Stimulated activated effector memory CD8-positive, alpha-beta T cell treated with anti-CD3 and anti-CD28 coated beads, Interleukin-12 subunit alpha, Interleukin-12 subunit beta, amount 100 ng/mL, for 72 hours (primary cell): ENCODE data around the gene SYTL2.

Source experiments
- ATAC-seq: fragments of 150-1000 bp; cut with Tn5 transposase; 2 replicates; pipeline ENCODE4 v1.10.0; 2021
- DNase-seq, 2 donors: peaks; one replicate each; pipeline ENCODE4 v3.0.0; 2021 to 2022; ENCODE audit warnings: low spot score in 2 of 2
- H3K27ac Mint-ChIP-seq: one replicate; pipeline ENCODE4 v1.8.0; 2022; ENCODE audit warnings: mild to moderate bottlenecking, mixed read lengths
- H3K36me3 Mint-ChIP-seq: one replicate; pipeline ENCODE4 v1.8.0; 2022; ENCODE audit warnings: mild to moderate bottlenecking, mixed read lengths
- H3K4me1 Mint-ChIP-seq: one replicate; pipeline ENCODE4 v1.8.0; 2022; ENCODE audit warnings: mixed read lengths
- H3K4me3 Mint-ChIP-seq: one replicate; pipeline ENCODE4 v1.8.0; 2022; ENCODE audit warnings: mild to moderate bottlenecking, mixed read lengths
- H3K9me3 Mint-ChIP-seq: one replicate; pipeline ENCODE4 v1.8.0; 2022; ENCODE audit warnings: mixed read lengths

Gene SYTL2

DNA sequence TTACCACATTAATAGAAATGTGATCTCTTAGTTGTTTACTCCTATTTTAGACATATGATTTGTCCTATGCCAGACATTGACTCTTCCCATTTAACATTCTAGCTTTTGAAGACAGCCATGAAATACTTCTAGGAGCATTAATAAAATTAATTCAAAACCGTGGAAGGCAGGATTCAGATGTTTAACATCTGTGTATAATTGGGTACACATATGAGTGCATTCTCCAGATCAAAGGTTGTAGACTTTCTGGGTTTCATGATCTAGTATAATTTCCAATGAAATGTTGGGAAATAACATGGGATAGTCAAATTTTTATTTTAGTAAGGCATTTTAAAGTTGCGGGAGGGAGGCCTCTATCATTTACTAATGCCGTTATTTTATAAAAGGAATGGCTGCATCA is 89.8 kb downstream of the SYTL2 start:
- DNase-seq = no peak
- Mint-ChIP-seq H3K9me3 (no peaks in the 10 kb centered on the region), H3K27ac (peak overlapping the region; percentile 45), H3K4me3 (no peak overlapping the region), H3K4me1 (peaks cover 14% of the 10 kb centered on the region), H3K36me3 (peaks cover 21% of the 10 kb centered on the region)
- ATAC-seq = no peak

DNA sequence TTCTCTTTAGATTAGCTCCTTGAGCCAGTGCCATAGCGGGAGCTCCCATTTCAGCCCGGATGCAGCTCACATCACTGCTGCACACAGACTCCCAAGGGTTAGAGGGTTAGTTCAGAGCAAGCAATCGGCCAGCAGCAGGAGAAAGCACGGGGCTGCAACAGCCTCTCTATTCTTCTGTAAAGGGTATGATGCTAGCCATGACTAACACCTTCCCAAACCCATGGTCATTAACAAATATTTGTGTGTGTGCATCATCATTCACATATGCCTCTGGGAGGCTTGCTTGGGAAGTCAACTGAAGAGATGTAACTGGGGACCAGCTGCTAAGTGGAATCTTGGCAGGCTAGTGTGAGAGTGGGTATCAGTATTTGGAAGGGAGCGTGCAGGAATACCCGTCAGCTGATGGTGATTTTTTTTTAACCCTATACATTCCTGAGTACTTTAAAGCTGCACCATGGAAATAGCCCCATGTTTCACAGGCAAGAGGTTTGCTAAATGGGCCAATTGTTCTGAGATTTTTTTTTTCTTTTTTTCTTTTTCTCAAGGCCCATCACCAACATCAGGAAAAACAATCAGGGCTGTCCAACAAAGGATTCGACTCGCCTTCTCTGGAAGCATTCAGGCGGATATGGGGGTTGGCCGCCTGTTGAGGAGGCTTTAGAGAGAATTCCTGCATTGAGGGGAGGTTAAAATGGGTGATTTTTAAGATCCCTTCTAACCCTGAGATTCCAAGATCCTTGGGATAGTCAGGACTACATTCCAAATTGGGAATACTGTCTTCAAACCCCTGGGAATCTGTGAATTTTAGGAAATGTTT is 91.7 kb downstream of the SYTL2 start:
- H3K9me3 Mint-ChIP-seq = no peaks in the 10 kb centered on the region
- no peak overlapping the region for H3K27ac Mint-ChIP-seq
- H3K4me1 Mint-ChIP-seq = peaks cover 3% of the 10 kb centered on the region
- H3K36me3 Mint-ChIP-seq = peaks cover 14% of the 10 kb centered on the region
- H3K4me3 Mint-ChIP-seq = no peak overlapping the region
- DNase-seq (no peak), ATAC-seq (no peak)

DNA sequence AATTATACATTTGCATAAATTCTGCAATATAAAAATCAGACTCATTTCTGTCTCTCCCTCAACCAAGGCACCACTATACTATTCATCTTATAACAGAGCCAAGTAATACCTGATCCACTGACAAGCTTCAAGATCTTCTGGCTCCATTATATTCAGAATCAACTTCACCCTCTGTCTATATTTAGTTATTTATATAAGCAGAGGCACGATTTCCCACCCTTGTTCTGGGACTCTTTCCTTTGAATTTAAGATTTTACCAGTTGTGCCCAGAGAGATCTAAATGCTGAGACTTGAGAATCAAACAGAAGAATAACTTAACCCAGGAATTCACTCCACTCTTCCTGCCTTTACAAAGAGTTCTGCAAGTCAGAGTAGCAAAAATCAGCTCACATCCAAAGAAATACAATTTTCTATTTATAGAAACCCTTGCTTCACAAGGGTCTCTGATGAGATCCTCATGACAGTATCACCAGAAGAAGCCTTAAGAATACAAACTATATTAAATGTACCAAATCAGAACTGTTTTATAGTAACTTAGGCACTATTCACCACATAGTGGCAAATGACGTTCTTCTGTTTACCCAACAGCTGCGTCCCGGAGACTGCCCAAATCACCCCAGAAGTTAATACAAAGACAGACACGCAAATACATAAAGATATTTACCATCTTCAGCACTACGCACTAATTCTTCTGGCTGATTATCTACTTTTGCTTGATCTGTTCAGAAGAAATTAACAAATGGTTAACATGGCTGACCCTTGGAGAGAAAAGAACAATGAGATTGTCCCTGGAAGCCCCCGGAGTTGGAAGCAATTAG is 92.6 kb downstream of the SYTL2 start:
- no peaks in the 10 kb centered on the region for H3K9me3 Mint-ChIP-seq
- DNase-seq (no peak), ATAC-seq (no peak)
- peaks cover 14% of the 10 kb centered on the region for H3K36me3 Mint-ChIP-seq
- no peak overlapping the region for H3K4me3 Mint-ChIP-seq
- no peaks in the 10 kb centered on the region for H3K4me1 Mint-ChIP-seq
- H3K27ac Mint-ChIP-seq = peak overlapping the region; percentile 32

DNA sequence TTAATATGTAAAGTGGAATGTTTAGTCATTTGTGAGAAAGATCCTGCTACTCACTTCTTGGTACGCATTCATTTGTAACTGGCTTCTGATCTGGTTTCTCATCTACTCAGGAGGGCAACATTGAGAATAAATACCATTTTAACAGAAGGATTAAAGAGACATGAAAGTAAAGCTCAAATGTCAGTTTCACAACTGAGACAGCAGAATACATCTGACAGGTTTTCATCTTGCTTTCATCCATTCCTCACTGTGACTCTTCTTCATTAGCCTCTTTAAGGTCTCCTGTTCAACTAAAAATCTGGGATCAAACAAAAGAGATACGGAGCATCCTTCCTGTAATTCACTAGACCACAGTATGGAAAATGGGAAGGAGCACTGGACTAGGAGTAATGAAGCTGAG is 93.5 kb downstream of the SYTL2 start:
- no peak overlapping the region for H3K27ac Mint-ChIP-seq
- H3K4me3 Mint-ChIP-seq = no peak overlapping the region
- no peak for ATAC-seq

DNA sequence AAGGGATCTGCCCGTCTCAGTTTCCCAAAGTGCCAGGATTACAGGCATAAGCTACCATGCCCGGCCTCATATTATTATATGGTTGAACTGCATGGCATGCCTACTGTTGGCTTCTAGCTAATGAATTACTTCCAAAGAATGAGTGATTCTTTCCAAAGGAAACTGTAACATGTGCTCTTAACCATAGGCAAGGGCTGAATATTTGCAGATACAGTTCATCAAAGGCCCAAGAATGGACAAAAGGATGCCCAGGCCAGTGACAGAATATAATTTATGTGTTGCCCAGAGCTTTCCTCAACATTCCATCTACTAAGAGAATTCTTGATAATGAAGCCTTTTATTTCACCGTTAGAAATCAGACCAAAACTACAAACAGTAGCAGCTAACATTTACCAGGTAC is 98.0 kb downstream of the SYTL2 start:
- H3K9me3 Mint-ChIP-seq = no peaks in the 10 kb centered on the region
- peaks cover 18% of the 10 kb centered on the region for H3K36me3 Mint-ChIP-seq
- no peaks in the 10 kb centered on the region for H3K4me1 Mint-ChIP-seq
- no peak overlapping the region for H3K4me3 Mint-ChIP-seq
- DNase-seq (no peak), ATAC-seq (no peak)
- H3K27ac Mint-ChIP-seq = peak overlapping the region; percentile 35

More for the DNA sequence above, 93.5 kb downstream of the SYTL2 start:
- H3K36me3 Mint-ChIP-seq = peaks cover 12% of the 10 kb centered on the region
- DNase-seq = no peak
- no peaks in the 10 kb centered on the region for H3K4me1 Mint-ChIP-seq
- H3K9me3 Mint-ChIP-seq = no peaks in the 10 kb centered on the region

DNA sequence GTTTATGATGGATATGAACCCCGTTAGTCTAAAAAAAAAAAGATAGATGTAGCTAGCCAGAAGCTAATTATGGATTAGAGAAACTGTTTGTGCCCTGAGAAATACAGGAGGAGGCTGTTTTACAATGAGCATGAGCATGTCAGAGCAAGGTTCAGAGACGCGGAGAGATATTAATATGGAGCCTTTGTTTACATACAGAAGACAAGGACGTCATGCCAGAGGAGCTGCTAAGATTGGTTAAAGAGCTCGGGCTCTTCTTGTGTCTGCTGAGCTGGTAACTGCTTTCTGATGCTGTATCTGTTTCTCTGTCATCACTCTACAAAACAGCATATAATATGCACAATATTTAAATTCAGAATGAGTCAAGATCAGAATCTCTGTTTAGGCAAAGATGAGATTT is 100.0 kb downstream of the SYTL2 start:
- H3K9me3 Mint-ChIP-seq = no peaks in the 10 kb centered on the region
- H3K36me3 Mint-ChIP-seq = peaks cover 37% of the 10 kb centered on the region
- H3K27ac Mint-ChIP-seq = no peak overlapping the region
- no peak for ATAC-seq
- H3K4me1 Mint-ChIP-seq = no peaks in the 10 kb centered on the region
- H3K4me3 Mint-ChIP-seq = no peak overlapping the region
- DNase-seq = no peak

DNA sequence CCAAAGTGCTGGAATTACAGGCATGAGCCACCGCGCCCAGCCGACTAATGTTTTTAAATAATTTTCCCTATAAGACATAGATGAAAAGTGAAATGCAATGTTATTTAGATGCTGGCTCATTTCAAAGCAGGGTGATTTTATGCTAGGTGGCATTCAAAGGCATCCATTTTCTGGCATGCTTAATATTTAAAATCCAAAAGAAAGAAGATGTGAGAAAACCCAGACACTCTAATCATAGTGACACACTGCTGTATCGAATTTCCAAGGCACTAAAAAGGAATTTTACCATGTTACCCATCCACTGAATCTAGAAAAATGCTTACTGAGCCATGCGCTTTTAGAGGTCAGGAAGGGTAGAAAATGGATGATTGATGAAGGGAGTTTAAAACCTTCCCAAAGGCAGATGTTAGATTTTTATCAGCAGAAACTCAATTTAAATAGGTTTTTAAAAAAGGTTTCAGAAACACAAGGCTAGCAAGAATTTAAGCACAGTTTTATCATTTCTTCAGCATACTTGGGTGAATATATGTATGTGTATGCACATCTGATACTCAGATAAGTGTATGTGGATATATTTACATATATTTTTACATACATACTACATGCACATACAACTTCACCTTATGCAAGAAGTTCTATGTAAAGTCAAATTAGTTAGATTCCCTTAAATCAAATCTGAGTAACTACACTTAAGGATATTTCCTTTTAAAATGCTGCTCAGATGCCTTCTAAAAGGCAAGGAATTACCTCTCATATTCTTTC is 100.8 kb downstream of the SYTL2 start:
- Mint-ChIP-seq H3K36me3 (peaks cover 38% of the 10 kb centered on the region), H3K9me3 (no peaks in the 10 kb centered on the region), H3K4me3 (no peak overlapping the region), H3K27ac (no peak overlapping the region), H3K4me1 (no peaks in the 10 kb centered on the region)
- no peak for ATAC-seq
- DNase-seq = no peak

DNA sequence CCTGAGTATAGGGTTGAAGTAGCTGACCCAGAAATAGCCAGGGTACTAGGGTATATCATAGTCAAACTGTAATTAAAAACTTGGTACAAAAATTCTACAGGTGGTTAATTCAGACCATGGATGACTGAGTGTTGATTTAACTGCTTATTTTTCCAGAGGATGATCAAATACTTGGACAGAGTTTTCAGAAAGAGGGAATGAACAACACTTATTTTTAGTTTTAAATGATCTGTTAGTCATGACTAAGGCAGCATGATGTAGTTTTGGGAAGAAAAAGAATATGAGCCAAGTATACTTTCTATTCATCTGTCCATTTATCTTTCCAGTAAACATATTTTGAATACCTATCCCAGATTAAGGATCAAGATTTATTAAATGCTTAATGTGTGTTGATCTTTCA is 105.1 kb downstream of the SYTL2 start:
- DNase-seq (no peak), ATAC-seq (no peak)
- H3K9me3 Mint-ChIP-seq = no peaks in the 10 kb centered on the region
- peaks cover 6% of the 10 kb centered on the region for H3K4me1 Mint-ChIP-seq
- H3K4me3 Mint-ChIP-seq = no peak overlapping the region
- H3K36me3 Mint-ChIP-seq = peaks cover 38% of the 10 kb centered on the region
- peak overlapping the region; percentile 32 for H3K27ac Mint-ChIP-seq

DNA sequence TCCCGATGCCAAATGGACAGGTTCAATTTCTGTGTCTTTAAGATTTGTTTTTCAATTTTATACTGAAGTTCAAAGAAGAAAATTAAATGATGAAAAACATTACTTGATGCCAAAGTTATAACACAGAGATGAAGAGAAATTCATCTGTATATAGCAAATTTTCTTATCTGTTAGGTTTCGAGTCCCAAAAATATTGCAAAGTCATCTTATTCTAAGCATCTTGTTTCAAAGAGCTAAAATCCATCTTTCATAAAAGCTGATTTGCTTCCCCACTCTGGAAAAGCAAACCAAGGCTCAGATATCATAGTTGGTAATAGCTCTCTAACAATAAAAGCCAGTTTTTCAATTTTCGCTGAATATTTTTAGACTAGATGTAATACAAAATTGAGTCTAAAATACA is 106.0 kb downstream of the SYTL2 start:
- DNase-seq (no peak), ATAC-seq (no peak)
- Mint-ChIP-seq H3K4me1 (peaks cover 14% of the 10 kb centered on the region), H3K9me3 (no peaks in the 10 kb centered on the region), H3K36me3 (peaks cover 37% of the 10 kb centered on the region), H3K4me3 (no peak overlapping the region), H3K27ac (peak overlapping the region; percentile 41)

DNA sequence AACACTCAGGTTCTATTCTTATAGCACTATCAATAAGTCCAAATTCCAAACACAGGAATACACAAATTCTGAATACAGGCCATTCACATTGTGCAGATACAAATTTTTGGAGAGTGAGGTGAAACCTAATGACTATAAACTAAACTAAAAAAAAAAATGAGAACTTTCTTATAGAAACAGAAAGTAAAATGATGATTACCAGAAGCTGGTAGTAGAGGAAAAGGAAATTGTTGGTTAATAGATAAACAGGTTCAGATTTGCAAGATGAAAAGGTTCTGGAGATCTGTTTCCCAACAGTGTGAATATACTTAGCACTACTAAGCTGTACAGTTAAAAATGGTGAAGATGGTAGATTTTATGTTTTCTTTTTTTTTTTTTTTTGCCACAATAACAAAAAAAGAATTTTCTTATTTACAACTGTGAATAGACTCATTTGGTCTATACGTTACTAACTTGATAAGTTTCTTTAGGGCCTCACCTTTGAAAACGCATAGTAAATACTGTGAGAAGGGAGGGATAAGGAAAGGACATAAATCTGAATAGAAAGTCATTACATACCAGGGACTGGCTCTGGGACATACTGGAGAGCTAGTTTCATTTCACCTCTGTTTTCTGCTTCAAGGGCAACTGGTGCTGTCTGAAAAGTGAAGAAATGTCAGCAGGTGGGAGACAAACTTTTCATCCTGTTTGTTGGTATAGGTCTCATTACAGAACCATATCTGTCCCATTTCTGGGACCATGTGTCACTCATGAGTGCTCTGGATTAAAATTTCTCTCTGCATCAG is 110.8 kb downstream of the SYTL2 start:
- peak overlapping the region; percentile 39 for H3K4me3 Mint-ChIP-seq
- DNase-seq = no peak
- H3K36me3 Mint-ChIP-seq = peaks cover under 1% of the 10 kb centered on the region
- ATAC-seq = peak; percentile 65
- H3K27ac Mint-ChIP-seq = peak overlapping the region; percentile 58
- H3K4me1 Mint-ChIP-seq = peaks cover 34% of the 10 kb centered on the region
- no peaks in the 10 kb centered on the region for H3K9me3 Mint-ChIP-seq

DNA sequence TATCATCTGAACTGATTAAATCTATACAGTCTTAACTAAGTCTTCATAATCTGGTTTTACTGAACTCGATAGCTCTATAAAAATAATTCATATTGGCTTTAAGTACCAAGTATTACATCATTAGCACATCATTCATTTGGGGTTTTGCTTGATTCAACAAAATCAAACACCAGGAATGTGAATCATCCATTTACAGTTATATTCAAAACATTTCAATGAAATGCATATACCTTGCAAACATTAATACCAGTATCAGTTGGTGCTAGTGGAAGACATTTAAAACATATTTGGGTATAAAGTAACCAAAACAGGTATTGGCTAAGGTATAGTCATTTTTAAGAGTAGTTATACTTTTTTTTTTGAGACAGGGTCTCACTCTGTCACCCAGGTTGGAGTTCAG is 112.7 kb downstream of the SYTL2 start:
- H3K4me1 Mint-ChIP-seq = peaks cover 29% of the 10 kb centered on the region
- no peak overlapping the region for H3K4me3 Mint-ChIP-seq
- no peaks in the 10 kb centered on the region for H3K9me3 Mint-ChIP-seq
- peaks cover 15% of the 10 kb centered on the region for H3K36me3 Mint-ChIP-seq
- ATAC-seq = peak; percentile 32
- peak overlapping the region; percentile 73 for H3K27ac Mint-ChIP-seq
- no peak for DNase-seq

DNA sequence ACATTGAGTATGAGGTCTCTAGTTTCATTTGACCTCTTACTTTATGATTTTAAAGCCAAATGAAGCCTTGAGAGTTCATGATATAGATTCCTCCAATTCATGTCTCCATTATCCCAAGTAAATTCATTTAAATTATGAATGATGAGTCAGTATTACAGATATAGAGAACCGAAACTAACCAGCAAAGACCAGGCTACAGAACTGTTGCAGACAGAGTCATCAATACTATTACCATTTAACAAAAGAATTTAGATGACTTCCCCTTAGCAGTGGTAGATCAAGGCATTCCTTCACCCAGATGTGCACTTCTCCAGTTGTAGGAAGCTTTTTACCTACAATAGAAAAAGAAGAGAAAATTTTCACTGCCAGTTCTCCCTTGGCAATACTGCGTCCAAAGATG is 113.2 kb downstream of the SYTL2 start:
- peaks cover 28% of the 10 kb centered on the region for H3K4me1 Mint-ChIP-seq
- H3K36me3 Mint-ChIP-seq = peaks cover 19% of the 10 kb centered on the region
- no peaks in the 10 kb centered on the region for H3K9me3 Mint-ChIP-seq
- DNase-seq (no peak), ATAC-seq (peak; percentile 59)
- peak overlapping the region; percentile 73 for H3K27ac Mint-ChIP-seq
- no peak overlapping the region for H3K4me3 Mint-ChIP-seq

DNA sequence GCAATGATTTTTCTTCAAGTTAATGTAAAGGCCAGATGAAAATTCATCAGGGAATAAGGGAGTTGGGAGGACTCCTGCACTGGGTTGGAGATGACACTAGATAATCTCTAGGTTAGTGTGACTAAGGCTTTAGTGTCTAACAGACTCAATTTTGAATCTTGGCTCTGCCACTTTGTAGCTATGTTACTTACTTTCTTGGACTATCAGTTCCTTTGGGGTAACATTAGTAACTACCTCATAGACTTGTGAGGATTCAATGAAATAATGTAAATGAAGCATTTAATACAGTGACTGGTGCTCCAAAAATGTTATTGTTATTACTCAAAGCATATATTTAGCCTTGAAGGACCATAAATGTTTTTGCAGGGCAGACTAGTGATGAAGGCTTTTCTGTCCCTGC is 115.4 kb downstream of the SYTL2 start:
- Mint-ChIP-seq H3K36me3 (peaks cover 24% of the 10 kb centered on the region), H3K27ac (peak overlapping the region; percentile 3), H3K9me3 (no peaks in the 10 kb centered on the region), H3K4me3 (no peak overlapping the region), H3K4me1 (peaks cover 30% of the 10 kb centered on the region)
- DNase-seq = no peak
- ATAC-seq = no peak

DNA sequence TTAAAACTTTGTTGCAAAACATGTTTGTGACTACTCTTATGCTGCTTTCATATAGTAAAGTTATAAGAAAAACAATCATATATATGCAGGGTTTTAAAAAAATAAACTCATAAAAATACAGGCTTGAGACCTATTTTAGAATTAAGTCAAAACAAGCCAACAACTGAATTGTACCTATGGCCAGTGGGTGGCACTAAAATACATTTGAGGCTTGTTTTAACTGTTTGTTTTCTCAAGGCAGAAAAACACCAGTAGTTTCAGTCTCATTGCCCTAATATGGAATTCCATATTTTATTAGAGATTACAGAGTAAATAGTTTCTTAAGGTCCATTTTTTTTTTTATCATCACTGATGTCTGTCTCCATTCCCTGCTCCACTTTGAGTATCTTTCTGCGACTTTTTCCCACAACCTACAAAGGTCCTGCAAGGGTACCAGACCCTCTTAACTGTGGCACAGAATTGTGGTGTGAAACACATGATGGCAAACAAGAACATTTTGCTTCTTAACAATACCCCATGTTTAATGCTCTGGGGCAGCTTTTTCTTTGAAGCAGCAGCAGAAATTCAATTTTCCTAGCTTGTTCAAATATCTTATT is 116.5 kb downstream of the SYTL2 start:
- Mint-ChIP-seq H3K4me1 (peaks cover 22% of the 10 kb centered on the region), H3K36me3 (peaks cover 32% of the 10 kb centered on the region), H3K27ac (no peak overlapping the region), H3K4me3 (no peak overlapping the region), H3K9me3 (no peaks in the 10 kb centered on the region)
- ATAC-seq (no peak), DNase-seq (no peak)
